HTERT RPE-1 (cell line): ENCODE data around the gene MYL5.
"Not testable (repeated sequence)": the region's sequence is repeated elsewhere in the genome, so short reads cannot be mapped to it uniquely, and the experiment has no call there.

Experiments
- in situ Hi-C: fragments of 300-500 bp; cut with MboI; formaldehyde crosslinking; loops from 4 replicates; pipeline ENCODE4 v1.14.3; 2020; ENCODE audit warnings: low sequenced_read_pairs

The MYL5 gene

DNA sequence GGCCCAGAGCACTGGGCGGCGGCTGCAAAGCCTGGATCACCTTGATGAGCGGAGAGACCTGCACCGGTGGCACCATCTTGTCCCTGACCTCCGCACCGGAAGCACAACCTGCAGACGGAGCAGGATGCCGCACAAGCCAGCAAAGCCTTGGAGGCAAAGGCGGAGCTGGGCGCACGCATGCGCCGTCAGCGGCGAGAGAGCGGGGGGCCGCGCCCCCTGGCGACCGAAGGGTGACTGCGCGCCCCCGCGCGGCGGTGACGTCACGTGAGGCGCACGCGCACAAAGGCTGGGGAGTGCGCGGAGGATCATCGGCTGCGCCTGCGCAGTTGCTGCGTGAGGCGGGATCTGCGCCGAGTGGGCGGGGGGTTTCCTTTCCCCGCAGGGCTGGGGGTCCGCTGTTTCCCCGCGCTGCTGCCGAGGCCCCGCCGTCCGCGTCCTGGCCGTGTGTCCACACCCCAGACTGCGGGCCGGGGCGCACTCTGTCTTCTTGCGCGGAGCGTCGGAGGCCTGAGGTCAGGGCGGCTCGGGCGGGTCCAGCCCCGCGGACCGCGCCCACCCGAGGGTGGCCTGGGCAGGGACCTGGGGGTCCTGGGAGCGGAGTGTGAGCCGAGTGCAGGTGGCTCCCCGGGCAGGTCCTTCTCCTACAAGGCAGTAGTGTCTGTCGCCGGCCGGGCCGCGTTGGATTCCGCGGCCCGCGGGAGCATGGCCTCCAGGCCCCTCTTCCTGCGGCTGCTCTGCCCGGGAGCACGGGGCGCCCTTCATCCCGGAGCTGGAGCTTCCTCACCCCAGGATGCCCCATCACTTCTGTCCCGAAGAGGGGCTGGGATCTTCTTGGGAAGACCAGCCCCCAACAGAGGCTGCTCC lies at the start of gene MYL5, which contains the start of gene ATP5ME:
Gene MYL5, plus strand, starts transcription at position 371 of the 864 bp plus-strand sequence. CDS start 3,485 bp downstream, outside the sequence.
Gene ATP5ME, minus strand, starts transcription at position 105 of the 864 bp plus-strand sequence. Its CDS starts 29 bp downstream, at position 76.
- in situ Hi-C loops = no loop called here

DNA sequence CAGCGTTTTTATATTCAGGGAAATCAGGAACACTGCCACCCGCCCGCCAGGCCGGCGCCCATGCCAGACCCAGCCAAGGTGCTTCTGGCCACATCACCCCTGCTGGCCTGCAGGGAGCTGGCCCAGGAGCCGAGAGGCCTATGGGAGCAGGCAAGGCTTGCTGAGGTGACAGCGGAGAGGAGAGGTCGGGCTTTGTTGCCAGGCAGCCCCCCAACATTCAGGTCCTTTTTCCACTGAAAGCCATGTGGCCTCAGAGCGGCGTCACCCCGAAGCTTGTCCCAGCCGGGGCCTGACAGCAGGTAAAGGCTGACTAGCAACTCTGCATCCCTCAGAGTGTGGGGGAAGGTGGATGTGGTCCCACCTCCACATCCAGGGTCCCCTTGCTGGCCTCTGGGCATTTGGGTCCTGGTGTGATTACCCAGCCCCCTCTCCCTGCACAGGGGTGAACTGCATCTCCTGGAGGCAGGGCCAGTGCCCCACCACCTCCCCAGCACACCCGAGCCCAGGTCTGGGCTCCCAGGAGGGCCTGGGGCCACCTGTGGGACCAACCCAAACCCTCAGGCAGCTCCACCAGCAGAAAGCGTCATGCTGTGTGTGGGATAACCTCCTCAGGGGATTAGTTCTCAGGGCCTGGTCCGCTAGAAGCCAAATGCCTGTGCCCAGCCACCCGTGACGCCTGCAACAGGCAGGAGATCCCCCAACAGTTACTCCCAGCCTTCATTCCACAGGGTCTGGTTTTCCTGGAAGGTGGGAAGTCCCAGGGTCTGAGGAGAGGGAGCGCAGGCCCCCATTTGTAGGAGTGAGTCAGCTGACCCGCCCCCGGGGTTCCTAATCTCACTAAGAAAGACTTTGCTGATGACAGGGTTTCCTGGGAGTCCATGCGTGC lies 49.4 kb upstream of the MYL5 start, which contains the start of gene PDE6B:
Gene PDE6B, plus strand, starts transcription at position 869 of the 886 bp plus-strand sequence. CDS start 54 bp downstream, outside the sequence.
- in situ Hi-C loops = no loop called here

DNA sequence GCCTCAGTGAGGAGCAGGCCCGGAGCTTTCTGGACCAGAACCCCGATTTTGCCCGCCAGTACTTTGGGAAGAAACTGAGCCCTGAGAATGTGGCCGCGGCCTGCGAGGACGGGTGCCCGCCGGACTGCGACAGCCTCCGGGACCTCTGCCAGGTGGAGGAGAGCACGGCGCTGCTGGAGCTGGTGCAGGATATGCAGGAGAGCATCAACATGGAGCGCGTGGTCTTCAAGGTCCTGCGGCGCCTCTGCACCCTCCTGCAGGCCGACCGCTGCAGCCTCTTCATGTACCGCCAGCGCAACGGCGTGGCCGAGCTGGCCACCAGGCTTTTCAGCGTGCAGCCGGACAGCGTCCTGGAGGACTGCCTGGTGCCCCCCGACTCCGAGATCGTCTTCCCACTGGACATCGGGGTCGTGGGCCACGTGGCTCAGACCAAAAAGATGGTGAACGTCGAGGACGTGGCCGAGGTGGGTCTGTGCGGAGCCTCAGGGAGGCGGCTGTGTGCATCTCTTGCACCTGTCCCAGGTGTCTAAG lies 48.6 kb upstream of the MYL5 start:
- in situ Hi-C loops = no loop called here

- in situ Hi-C loops = no loop called here
Measured at GRCh38 chr4:626201-627091, 47.9 kb upstream of the MYL5 start.

GRCh38 chr4:627347-628125 lies 46.8 kb upstream of the MYL5 start:
- in situ Hi-C loops = no loop called here

- in situ Hi-C loops = no loop called here
Measured at GRCh38 chr4:628311-628741, 46.0 kb upstream of the MYL5 start.

GRCh38 chr4:628821-629635 lies 45.3 kb upstream of the MYL5 start:
- in situ Hi-C loops = no loop called here

GRCh38 chr4:629636-629914 lies 44.8 kb upstream of the MYL5 start:
- in situ Hi-C loops = no loop called here

DNA sequence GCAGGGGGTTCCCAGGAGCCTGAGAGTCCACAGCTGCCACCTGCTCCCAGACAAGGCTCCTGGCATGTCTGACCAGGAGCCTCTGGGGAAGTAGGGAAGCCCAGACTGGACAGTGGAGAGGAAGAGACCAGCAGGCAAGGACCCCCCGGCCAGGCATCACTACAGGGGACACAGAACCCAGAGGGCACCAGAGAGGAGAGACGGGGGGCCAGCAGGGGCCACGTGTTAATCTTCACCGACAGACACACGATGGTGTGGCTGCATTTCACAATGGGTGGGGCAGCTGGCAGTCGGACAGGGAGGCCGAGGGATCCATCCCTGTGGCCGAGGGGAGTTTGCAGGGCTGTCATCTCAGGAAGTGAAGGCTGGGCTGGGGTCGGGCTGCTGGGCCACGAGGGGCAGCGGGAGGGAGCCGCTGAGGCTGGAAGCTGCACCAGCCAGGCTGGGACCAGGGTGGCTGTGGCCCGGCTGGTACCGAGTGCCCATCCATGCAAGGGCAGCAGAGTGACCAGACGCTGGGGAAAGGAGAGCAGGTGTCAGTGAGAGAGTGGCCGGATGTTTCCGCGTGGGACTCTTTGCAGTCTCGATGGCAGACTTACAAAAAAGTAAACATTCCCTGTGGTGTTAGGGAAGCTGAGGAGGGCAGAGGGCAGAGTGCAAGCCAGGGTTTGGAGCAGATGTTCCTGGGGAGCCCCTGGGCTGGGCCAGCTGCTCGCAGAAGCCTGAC lies 44.3 kb upstream of the MYL5 start:
- in situ Hi-C loops = no loop called here

DNA sequence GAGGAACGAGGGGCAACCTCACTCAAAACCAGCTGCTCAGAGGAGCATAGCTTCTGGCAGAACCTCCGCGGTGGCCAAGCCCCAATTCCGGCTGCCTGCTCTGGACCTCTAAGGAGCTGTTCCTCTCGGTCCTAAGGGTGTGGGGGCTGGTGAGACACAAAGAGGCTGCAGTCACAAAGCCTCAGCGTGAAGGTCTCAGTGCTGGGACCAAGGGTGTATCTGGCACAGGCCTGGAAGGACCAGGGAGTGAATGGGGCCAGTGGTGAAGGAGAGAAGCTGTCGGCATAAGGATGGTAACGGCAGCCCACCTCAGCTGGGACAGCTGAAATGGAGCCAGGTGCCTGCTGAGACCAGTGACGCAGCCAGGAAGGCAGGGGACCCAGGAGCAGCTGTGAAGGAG lies 43.7 kb upstream of the MYL5 start:
- in situ Hi-C loops = no loop called here

GRCh38 chr4:632196-632790 lies 42.0 kb upstream of the MYL5 start:
- in situ Hi-C loops = no loop called here

DNA sequence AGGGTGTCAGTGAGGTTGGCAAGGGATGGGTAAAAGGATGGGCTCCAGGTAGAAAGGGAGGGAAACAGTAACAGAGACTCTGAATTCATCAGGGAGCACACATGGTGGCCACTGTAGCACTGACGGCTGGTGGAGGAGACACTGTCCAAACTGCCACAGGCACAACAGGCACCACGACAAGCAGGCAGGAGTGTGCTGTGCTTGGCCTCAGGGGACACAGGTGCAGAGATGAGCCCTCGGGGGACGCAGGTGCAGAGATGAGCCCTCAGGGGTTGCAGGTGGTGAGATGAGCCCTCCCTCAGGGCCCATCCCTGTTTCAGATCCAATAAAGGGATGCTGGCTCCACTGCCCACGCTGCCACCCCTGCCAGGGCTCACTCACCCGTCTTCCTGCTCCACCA lies 41.4 kb upstream of the MYL5 start:
- in situ Hi-C loops = no loop called here

DNA sequence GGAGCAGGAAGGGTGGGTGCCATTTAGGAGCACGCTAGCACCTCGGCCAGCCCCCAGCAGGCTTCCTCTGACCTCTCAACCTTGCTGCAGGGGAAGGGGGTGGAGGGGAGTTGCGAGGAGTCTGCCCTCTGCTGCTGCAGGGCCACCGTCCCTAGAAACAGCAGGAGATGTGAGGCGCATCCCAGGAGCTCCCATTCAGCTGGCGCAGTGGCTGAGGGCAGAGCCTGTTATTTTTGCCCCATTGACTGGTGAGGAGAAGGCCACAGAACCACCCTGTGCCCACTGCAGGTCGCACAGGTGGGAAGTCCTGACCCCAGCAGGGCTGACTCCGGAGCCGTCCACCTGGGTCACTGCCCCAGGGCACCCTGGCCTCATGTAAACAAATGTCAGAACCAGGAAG lies 40.9 kb upstream of the MYL5 start:
- in situ Hi-C loops = no loop called here

DNA sequence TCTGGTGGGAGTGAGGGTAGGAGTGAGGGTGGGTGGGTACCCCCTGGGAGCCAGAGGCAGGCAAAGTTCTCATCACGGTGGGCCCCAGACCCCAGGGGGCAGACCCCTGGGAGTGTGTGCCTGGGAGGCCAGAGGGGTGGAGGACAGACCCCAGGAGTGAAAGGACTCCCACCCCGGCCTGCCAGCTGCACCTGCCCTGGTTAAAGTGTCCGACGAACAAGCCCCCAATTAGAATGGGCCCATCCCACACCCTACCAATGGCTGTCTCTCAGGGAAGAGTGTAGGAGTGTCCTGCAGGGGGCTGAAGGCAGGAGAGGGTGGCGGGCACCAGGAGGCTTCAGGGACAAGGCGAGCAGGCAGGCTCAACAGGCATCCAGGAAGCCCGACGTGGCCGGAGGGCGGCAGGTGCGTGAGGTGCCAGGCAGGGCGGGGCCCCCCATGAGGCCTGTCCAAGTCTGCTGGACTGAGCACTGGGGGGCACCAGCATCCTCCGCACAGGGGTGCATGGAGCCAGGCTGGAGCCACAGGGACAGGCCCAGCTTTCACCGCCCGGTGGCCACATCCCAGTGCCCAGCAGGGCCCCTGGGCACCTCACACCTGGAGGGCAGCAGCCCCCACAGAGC lies 40.3 kb upstream of the MYL5 start:
- in situ Hi-C loops = no loop called here

GRCh38 chr4:634599-634985 lies 39.8 kb upstream of the MYL5 start:
- in situ Hi-C loops = no loop called here

DNA sequence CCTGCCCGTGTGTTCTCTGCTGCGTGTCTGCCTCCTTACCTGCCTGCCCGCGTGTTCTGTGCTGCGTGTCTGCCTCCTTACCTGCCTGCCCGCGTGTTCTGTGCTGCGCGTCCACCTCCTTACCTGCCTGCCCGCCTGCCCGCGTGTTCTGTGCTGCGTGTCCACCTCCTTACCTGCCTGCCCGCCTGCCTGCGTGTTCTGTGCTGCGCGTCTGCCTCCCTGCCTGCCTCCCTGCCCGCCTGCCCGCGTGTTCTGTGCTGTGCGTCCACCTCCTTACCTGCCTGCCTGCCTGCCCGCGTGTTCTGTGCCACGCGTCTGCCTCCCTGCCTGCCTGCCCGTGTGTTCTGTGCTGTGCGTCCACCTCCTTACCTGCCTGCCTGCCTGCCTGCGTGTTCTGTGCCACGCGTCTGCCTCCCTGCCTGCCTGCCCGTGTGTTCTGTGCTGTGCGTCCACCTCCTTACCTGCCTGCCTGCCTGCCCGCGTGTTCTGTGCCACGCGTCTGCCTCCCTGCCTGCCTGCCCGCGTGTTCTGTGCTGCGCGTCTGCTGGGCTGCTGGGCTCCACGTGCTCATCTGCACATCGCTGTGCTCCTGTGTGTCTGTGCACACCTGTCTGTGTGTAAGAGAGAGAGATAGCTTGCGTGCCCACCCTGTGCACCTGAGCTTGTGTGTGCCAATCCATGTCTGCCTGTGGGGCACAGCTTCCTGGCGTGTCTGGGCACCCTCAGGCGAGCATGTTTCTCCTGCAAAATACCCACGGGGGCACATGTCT lies 39.1 kb upstream of the MYL5 start:
- in situ Hi-C loops = not testable (repeated sequence)
